Measurements from ENCODE around the gene GPR143. TPM values are rescaled to one million over a fixed set of nuclear protein-coding genes. Genes with fewer than 3 reads are reported as not detected.

Gene GPR143
- total and polyA plus RNA-seq, 2 of the 4 experiments (the other 2 are of a cell fraction): 0.07 TPM; not detected in 1

DNA sequence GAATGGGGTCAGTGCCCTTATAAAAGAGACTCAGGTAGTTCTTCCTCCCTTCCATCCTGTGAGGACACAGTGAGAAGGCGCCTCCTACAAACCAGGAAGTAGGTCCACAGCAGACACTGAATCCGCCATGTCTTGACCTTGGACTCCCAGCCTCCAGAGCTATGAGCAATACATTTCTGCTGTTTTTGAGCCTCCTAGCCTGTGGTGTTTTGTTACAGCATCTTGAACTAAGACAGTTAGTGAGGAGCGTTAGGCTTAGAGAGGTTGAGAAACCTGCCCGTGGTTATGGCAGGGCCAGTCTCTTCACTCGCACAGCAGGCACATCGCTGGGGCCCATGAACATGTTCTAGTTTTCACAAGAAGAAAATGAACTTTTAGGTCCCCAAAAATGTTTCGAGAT is 40.3 kb upstream of the GPR143 start:
- no peaks in the 10 kb centered on the region for H3K79me1 ChIP-seq (ENCODE audit: low read depth in 1 of 2, low read length in 2 of 2)
- no peak overlapping the region for H3K27ac ChIP-seq (ENCODE audit: insufficient read depth, low read length)
- H2AK5ac ChIP-seq (ENCODE audit: low read depth, low read length): no peak overlapping the region
- dilution Hi-C loops (cut with HindIII; ENCODE audit: low sequenced_read_pairs, unreplicated experiment) (no loop called here), in situ Hi-C loops (cut with MboI; ENCODE audit: low sequenced_read_pairs) (no loop called here), intact Hi-C loops (cut with micrococcal nuclease) (no loop called here)
- TF ChIP-seq, protein P1, sequence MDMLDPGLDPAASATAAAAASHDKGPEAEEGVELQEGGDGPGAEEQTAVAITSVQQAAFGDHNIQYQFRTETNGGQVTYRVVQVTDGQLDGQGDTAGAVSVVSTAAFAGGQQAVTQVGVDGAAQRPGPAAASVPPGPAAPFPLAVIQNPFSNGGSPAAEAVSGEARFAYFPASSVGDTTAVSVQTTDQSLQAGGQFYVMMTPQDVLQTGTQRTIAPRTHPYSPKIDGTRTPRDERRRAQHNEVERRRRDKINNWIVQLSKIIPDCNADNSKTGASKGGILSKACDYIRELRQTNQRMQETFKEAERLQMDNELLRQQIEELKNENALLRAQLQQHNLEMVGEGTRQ (IDR thresholded peaks at IDR 0.05; ENCODE audit: low read depth, low read length): no peak
- no peak for TF ChIP-seq SMC3 (IDR thresholded peaks at IDR 0.05; ENCODE audit: low read depth, low read length)
- TF ChIP-seq NFE2L2 (IDR thresholded peaks at IDR 0.05; ENCODE audit: low read depth, low read length): no peak
- no peak for TF ChIP-seq RAD21 (IDR thresholded peaks at IDR 0.05; ENCODE audit: low read length)
- TF ChIP-seq MXI1 (IDR thresholded peaks at IDR 0.05; ENCODE audit: borderline replicate concordance, low read depth, low read length): no peak
- no peak for TF ChIP-seq MAFK (IDR thresholded peaks at IDR 0.05; ENCODE audit: low read depth, low read length)
- TF ChIP-seq MAZ (IDR thresholded peaks at IDR 0.05; ENCODE audit: borderline replicate concordance, low read depth, low read length): no peak
- TF ChIP-seq FOS (IDR thresholded peaks at IDR 0.05; ENCODE audit: low read depth, low read length): no peak
- TF ChIP-seq POLR2A (IDR thresholded peaks at IDR 0.05; ENCODE audit: low read depth, low read length): no peak
- no peak for TF ChIP-seq BHLHE40 (IDR thresholded peaks at IDR 0.05; ENCODE audit: low read depth, low read length)
- TF ChIP-seq, protein P2, sequence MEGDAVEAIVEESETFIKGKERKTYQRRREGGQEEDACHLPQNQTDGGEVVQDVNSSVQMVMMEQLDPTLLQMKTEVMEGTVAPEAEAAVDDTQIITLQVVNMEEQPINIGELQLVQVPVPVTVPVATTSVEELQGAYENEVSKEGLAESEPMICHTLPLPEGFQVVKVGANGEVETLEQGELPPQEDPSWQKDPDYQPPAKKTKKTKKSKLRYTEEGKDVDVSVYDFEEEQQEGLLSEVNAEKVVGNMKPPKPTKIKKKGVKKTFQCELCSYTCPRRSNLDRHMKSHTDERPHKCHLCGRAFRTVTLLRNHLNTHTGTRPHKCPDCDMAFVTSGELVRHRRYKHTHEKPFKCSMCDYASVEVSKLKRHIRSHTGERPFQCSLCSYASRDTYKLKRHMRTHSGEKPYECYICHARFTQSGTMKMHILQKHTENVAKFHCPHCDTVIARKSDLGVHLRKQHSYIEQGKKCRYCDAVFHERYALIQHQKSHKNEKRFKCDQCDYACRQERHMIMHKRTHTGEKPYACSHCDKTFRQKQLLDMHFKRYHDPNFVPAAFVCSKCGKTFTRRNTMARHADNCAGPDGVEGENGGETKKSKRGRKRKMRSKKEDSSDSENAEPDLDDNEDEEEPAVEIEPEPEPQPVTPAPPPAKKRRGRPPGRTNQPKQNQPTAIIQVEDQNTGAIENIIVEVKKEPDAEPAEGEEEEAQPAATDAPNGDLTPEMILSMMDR (conservative IDR thresholded peaks at IDR 0.05; ENCODE audit: low read depth, low read length): no peak
- TF ChIP-seq CHD1 (IDR thresholded peaks at IDR 0.05; ENCODE audit: low read depth, low read length): no peak
- no peak overlapping the region for H3K18ac ChIP-seq (ENCODE audit: low read depth, low read length)
- no peak overlapping the region for H2AK9ac ChIP-seq (replicated peaks; ENCODE audit: low read depth, low read length, poor library complexity)
- no peak overlapping the region for H4K5ac ChIP-seq (ENCODE audit: low read depth, low read length)
- no peak overlapping the region for H2BK5ac ChIP-seq (ENCODE audit: low read depth, low read length, poor library complexity, severe bottlenecking)
- H3K4me1 ChIP-seq (ENCODE audit: control insufficient read depth, insufficient read depth, low read length): no peaks in the 10 kb centered on the region
- no peak overlapping the region for H2BK15ac ChIP-seq (ENCODE audit: low read depth, low read length)
- H4K91ac ChIP-seq (ENCODE audit: insufficient read depth, low read depth, low read length): no peak overlapping the region
- no peak overlapping the region for H3K56ac ChIP-seq (ENCODE audit: extremely low read depth, insufficient read depth, low read length)
- no TSS peak for BruUV-seq (replicated peaks)
- no peaks in the 10 kb centered on the region for H4K20me1 ChIP-seq (ENCODE audit: insufficient read depth, low read length)
- ATAC-seq (ENCODE audit: low read depth) (no peak; the same call in 1 of the 2 replicates), DNase-seq (peak; percentile 13)
- H3K23ac ChIP-seq (ENCODE audit: low read depth, low read length): no peak overlapping the region
- no peaks in the 10 kb centered on the region; the same call in 1 of the 2 replicates for H3K9me3 ChIP-seq (ENCODE audit: control insufficient read depth, insufficient read depth, low read length)
- CTCF ChIA-PET: no interaction called here
- H4K8ac ChIP-seq (ENCODE audit: low read depth in 2 of 2, low read length in 2 of 2): no peak overlapping the region
- 100% methylated on average over 2 of the region's 7 CpGs; no CpG with 5 or more reads in 1 of the 2 experiments for WGBS, 2 experiments (ENCODE audit: extremely low coverage in 2 of 2, insufficient read length in 1 of 2)
- no peak overlapping the region for H3K4me3 ChIP-seq (ENCODE audit: insufficient read depth, low read depth, low read length)
- H3K9me1 ChIP-seq (ENCODE audit: insufficient read depth, low read length): no peaks in the 10 kb centered on the region
- H3K4me2 ChIP-seq (ENCODE audit: low read depth, low read length): no peak overlapping the region
- H2BK20ac ChIP-seq (ENCODE audit: low read depth, low read length): no peak overlapping the region
- no peak overlapping the region for H3K9ac ChIP-seq (ENCODE audit: low read depth, low read length)
- H3K36me3 ChIP-seq (ENCODE audit: control insufficient read depth, insufficient read depth, low read length): no peaks in the 10 kb centered on the region
- POLR2A ChIA-PET (ENCODE audit: unreplicated experiment): no interaction called here
- no peak overlapping the region for H2AFZ ChIP-seq (replicated peaks; ENCODE audit: low read length, poor library complexity)
- no peak overlapping the region for H3K4ac ChIP-seq (ENCODE audit: low read depth, low read length)
- no peaks in the 10 kb centered on the region for H3K27me3 ChIP-seq (ENCODE audit: control insufficient read depth, insufficient read depth, low read length)
- H2BK120ac ChIP-seq (ENCODE audit: low read depth, low read length): no peak overlapping the region
- no peak overlapping the region for H3K14ac ChIP-seq (replicated peaks; ENCODE audit: low read depth, low read length)
